AG09309 (cell line): ENCODE measurements around the gene KCNIP2.
A peak's percentile ranks its signal among the peaks of the same experiment; 100 is the strongest.

Experiments used
- DNase-seq: peaks from one replicate; pipeline ENCODE4 v3.0.0-alpha.2; 2010; ENCODE audit warnings: low read depth
- H3K4me3 ChIP-seq: 2 replicates; pipeline ENCODE4 v1.5.1; 2011; ENCODE audit warnings: mild to moderate bottlenecking, low read depth, low read length, moderate library complexity; ENCODE audit not compliant: control insufficient read depth
- TF ChIP-seq, protein P1 (sequence below): IDR thresholded peaks from 2 replicates; pipeline ENCODE4 v1.5.1; 2011; ENCODE audit warnings: mild to moderate bottlenecking, low read depth, low read length, inconsistent platforms; ENCODE audit not compliant: insufficient read depth, control insufficient read depth; ENCODE audit errors: missing control alignments

Gene KCNIP2

GRCh38 chr10:101840741-101841453 lies 2.7 kb downstream of the KCNIP2 start:
- H3K4me3 ChIP-seq = peak overlapping the region; percentile 45

GRCh38 chr10:101840102-101840684 lies 3.4 kb downstream of the KCNIP2 start:
- no peak for DNase-seq
- peak overlapping the region; percentile 10 for H3K4me3 ChIP-seq
- TF ChIP-seq, protein P1, sequence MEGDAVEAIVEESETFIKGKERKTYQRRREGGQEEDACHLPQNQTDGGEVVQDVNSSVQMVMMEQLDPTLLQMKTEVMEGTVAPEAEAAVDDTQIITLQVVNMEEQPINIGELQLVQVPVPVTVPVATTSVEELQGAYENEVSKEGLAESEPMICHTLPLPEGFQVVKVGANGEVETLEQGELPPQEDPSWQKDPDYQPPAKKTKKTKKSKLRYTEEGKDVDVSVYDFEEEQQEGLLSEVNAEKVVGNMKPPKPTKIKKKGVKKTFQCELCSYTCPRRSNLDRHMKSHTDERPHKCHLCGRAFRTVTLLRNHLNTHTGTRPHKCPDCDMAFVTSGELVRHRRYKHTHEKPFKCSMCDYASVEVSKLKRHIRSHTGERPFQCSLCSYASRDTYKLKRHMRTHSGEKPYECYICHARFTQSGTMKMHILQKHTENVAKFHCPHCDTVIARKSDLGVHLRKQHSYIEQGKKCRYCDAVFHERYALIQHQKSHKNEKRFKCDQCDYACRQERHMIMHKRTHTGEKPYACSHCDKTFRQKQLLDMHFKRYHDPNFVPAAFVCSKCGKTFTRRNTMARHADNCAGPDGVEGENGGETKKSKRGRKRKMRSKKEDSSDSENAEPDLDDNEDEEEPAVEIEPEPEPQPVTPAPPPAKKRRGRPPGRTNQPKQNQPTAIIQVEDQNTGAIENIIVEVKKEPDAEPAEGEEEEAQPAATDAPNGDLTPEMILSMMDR = no peak

More at GRCh38 chr10:101840741-101841453, 2.7 kb downstream of the KCNIP2 start:
- DNase-seq = no peak
- TF ChIP-seq, protein P1 = peak; percentile 99

GRCh38 chr10:101839416-101840063 lies 4.1 kb downstream of the KCNIP2 start:
- H3K4me3 ChIP-seq = peak overlapping the region; percentile 17
- no peak for DNase-seq
- TF ChIP-seq, protein P1 = no peak

DNA sequence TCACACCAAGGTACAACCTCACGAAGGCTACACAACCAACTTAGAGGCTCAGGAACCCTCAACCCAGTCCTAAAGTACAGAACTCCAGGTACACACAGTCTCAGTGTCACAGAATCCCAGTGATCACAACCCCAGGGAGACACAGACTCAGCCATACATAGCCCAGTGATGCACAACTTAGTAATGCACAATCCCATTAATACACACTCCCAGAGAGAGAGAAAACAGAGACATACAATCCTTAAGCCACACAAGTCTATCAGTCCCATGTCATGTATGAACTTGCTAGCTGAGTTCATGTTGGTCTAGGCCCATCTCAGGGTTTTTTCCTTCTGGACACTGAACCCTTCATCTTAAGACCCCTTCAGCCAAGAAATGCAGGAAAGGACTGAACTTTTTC lies 4.6 kb downstream of the KCNIP2 start:
- no peak overlapping the region for H3K4me3 ChIP-seq
- TF ChIP-seq, protein P1 = no peak
- DNase-seq = no peak

DNA sequence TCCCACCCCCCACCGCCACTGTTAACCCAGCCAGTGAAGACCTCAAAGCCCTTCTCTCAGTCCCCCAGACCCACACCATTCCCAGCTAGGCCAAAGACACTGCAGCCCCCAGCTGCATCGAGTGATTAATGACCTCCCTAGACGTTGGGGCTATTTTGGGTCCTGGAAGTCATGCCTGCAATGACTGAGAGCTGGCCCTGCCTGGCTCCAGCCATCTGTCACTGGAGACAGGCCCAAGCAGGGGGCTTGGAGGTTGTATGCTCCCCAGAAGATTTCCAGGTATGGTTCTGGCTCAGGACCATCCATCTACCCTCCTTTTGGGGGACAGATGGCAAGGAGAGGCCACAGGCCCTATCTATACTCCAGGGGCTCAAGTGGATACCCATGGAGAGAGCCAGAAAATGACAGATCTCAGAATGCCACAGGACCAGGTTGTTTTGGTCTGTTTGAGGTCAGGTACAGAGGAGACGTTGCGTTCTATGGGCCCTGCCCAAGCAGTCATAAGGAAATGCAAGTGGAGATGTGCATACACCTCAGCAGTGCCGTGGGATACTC lies 5.1 kb downstream of the KCNIP2 start:
- no peak overlapping the region for H3K4me3 ChIP-seq
- DNase-seq = no peak
- TF ChIP-seq, protein P1 = no peak

- DNase-seq = no peak
- TF ChIP-seq, protein P1 = no peak
Observed at GRCh38 chr10:101837748-101838147, 5.9 kb downstream of the KCNIP2 start.

More at GRCh38 chr10:101837748-101838147, 5.9 kb downstream of the KCNIP2 start:
- H3K4me3 ChIP-seq = no peak overlapping the region
